Heart left ventricle (tissue), 13 donors: ENCODE data around the gene MRPL11.

Source experiments
- POLR2A ChIP-seq, 2 donors: fragments of 450-650 bp; IDR thresholded peaks; one replicate each; pipeline ENCODE4 v1.6.1; 2017; ENCODE audit warnings: antibody characterized with exemption in 2 of 2, mild to moderate bottlenecking in 2 of 2, moderate library complexity in 2 of 2
- TF ChIP-seq, protein P1 (sequence below), 12 donors: fragments of 200-600 bp; sonication (generic) in 4 of 12; IDR thresholded peaks; one replicate each; pipeline versions ENCODE4 v1.5.0 to v1.8.0; 2018 to 2022; ENCODE audit warnings: antibody characterized with exemption in 12 of 12, mild to moderate bottlenecking in 5 of 12
- donor health status: ischemic (EF 13 %, LVEDD 7.1; RV severe dilation, severe dysfunction).
- donor health status: DM: no; HTN: yes; CAD: no.
- donor health status: DM: no; HTN: no; CAD: no.
- donor health status: ischemic (EF 25% LVEDD 6.9; RV normal size, moderate dysfunction).
- donor health status: ischemic (EF 25% LVEDD 5.7; RV mildly dilated, moderate dysfunction).
- donor health status: ischemic (EF 35%, LVEDD 5.7; RV mildly dilated, moderate dysfunction).
- donor health status: nonischemic (EF 11% LVEDD 7.7; RV severe dilation, severe dysfunction).
- donor health status: DM: yes; HTN: yes; CAD: no.
- donor health status: PGD.
- donor health status: ischemic (EF 29% LVEDD 5.4; RV normal size, mild dysfunction).
- donor health status: nonischemic (EF 23%, LVEDD 6.1; RV moderate dilation, normal function).

DNA sequence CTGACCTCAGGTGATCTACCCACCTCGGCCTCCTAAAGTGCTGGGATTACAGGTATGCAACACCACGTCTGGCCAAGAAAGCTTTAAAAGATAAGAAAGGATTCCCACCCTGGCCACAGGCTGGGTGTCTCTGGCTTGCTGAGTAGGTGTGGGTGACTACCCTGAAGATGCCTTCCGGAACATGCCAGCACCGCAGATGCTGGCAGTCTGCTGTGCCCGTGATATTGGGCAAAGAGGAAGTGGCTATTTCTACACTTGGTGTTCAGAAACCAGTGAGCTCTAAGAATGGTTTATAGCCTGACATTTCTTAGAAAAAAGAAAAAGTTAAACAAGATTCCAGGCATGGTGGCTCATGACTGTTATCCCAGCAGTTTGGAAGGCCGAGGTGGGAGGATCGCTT, 6.1 kb downstream of the MRPL11 start:
- no peak for TF ChIP-seq POLR2A (IDR thresholded peaks at IDR 0.05)
- TF ChIP-seq, protein P1, sequence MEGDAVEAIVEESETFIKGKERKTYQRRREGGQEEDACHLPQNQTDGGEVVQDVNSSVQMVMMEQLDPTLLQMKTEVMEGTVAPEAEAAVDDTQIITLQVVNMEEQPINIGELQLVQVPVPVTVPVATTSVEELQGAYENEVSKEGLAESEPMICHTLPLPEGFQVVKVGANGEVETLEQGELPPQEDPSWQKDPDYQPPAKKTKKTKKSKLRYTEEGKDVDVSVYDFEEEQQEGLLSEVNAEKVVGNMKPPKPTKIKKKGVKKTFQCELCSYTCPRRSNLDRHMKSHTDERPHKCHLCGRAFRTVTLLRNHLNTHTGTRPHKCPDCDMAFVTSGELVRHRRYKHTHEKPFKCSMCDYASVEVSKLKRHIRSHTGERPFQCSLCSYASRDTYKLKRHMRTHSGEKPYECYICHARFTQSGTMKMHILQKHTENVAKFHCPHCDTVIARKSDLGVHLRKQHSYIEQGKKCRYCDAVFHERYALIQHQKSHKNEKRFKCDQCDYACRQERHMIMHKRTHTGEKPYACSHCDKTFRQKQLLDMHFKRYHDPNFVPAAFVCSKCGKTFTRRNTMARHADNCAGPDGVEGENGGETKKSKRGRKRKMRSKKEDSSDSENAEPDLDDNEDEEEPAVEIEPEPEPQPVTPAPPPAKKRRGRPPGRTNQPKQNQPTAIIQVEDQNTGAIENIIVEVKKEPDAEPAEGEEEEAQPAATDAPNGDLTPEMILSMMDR (IDR thresholded peaks at IDR 0.05) = no peak
